NT2/D1 (cell line): ENCODE data around the gene ZMYND10.

Source experiments
- SUZ12 ChIP-seq: IDR thresholded peaks from 2 replicates; pipeline ENCODE4 v1.6.1; 2011; ENCODE audit not compliant: insufficient read length, insufficient read depth; ENCODE audit errors: extremely low read depth
- YY1 ChIP-seq: IDR thresholded peaks from 2 replicates; pipeline ENCODE4 v1.6.1; 2011; ENCODE audit not compliant: insufficient read length, insufficient read depth

- TF ChIP-seq YY1 (no peak), SUZ12 (no peak)
Observed at GRCh38 chr3:50385754-50386153, 40.2 kb upstream of the ZMYND10 start.
